GM12875 (cell line): ENCODE data around the gene SOCS3.

Experiments used
- H3K4me3 ChIP-seq: one replicate; pipeline ENCODE4 v1.5.1; 2011; ENCODE audit warnings: low read depth, low read length, control low read depth
- TF ChIP-seq, protein P1 (sequence below): IDR thresholded peaks from 2 replicates; pipeline ENCODE4 v1.5.1; 2011; ENCODE audit warnings: low read depth, mild to moderate bottlenecking, control low read depth, inconsistent platforms, low read length, moderate library complexity, borderline replicate concordance; ENCODE audit not compliant: insufficient read depth

The SOCS3 gene

DNA sequence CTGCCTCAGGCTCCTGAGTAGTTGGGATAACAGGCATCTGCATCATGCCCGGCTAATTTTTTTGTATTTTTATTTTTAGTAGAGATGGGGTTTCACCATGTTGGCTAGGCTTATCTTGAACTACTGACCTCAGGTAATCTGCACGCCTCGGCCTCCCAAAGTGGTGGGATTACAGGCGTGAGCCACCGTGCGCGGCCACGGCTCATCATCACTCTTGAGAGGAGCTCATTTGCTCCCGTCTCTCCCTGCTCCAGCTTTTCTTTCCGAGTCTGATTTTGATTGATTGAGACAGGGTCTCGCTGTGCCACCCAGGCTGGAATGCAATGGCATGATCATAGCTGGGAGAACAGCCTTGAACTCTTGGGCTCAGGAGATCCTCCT lies 31.2 kb upstream of the SOCS3 start:
- TF ChIP-seq, protein P1, sequence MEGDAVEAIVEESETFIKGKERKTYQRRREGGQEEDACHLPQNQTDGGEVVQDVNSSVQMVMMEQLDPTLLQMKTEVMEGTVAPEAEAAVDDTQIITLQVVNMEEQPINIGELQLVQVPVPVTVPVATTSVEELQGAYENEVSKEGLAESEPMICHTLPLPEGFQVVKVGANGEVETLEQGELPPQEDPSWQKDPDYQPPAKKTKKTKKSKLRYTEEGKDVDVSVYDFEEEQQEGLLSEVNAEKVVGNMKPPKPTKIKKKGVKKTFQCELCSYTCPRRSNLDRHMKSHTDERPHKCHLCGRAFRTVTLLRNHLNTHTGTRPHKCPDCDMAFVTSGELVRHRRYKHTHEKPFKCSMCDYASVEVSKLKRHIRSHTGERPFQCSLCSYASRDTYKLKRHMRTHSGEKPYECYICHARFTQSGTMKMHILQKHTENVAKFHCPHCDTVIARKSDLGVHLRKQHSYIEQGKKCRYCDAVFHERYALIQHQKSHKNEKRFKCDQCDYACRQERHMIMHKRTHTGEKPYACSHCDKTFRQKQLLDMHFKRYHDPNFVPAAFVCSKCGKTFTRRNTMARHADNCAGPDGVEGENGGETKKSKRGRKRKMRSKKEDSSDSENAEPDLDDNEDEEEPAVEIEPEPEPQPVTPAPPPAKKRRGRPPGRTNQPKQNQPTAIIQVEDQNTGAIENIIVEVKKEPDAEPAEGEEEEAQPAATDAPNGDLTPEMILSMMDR, result no peak

DNA sequence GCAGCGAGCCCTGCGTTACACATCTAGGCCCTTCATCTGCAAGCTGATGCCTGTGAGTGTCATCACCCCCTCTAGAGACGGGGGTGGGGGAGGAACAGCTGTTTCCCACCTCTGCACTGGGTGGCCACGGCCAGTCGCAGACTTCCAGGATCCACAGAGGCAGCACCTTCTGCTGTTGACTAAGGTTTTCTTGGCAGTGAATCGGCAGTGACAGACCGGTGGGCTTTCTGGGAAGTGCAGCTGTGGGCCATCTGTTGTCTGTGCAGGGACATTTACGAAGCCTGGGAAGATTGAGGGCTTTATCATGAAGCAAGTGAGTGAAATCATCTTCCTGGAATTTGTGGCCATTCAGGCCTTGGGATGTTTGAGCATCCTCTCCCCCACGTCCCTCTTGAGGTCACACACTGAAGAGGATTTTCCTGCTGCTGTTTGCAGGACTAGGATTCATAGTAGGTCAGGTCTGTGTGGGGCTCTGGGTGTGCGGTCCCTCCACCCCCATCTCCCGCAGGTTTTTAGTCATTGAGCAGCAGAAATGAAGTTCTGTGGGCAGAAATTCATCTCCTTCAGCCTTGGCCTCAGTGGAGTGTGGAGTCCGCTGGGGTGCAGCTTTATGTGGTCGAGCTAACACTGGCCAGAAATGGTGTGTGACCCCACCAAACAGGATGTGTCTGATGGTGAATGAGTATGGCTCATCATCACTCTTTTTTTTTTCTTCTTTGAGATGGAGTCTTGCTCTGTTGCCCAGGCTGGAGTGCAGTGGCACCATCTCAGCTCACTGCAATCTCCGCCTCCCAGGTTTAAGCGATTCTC lies 30.6 kb upstream of the SOCS3 start:
- no peak overlapping the region for H3K4me3 ChIP-seq

More for the DNA sequence above, 31.2 kb upstream of the SOCS3 start:
- no peak overlapping the region for H3K4me3 ChIP-seq

DNA sequence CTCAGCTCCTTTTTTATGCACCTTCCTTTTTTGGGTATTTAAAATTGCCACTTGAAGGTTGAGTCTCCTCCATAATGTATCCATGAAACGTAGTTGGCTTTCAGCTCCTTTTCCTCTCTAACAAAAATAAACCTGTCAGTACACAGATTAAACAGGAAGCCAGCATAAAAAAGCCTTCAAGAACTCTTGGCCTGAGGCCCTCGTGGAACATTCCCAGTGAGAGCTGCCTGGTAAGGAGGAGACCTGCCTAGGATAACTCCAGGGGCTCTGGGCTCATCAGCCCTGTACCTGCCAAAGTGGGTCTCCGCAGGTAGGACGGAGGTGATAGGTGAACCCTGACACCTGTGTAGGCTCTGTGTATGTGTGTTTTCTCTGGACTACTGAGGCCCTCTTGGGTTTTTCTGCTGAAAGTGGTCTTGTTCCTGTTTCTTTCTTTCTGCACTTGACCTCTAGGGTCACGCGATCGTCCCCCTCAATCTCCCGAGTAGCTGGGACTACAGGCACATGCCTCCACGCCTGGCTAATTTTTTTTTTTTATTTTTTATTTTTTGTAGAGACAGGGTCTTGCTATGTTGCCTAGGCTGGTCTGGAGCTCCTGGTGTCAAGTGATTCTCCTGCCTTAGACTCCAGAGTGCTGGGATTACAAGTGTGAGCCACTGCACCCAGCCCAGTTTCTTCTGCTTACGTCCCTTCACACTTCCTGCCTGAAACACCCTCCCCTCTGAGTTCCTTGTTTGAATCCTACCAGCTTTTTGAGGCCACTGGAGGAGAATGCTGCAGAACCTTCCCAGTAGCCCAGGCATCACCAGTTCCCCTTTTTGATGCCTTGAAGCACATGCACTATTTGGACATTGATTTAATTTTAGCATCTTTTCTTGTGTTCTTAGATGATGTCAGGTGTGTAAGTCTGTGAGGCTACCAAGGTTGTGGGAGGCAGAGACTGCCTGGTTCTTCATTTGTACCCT lies 28.4 kb upstream of the SOCS3 start:
- peak overlapping the region; percentile 12 for H3K4me3 ChIP-seq
- TF ChIP-seq, protein P1, result no peak

More for the DNA sequence above, 30.6 kb upstream of the SOCS3 start:
- TF ChIP-seq, protein P1, result no peak

DNA sequence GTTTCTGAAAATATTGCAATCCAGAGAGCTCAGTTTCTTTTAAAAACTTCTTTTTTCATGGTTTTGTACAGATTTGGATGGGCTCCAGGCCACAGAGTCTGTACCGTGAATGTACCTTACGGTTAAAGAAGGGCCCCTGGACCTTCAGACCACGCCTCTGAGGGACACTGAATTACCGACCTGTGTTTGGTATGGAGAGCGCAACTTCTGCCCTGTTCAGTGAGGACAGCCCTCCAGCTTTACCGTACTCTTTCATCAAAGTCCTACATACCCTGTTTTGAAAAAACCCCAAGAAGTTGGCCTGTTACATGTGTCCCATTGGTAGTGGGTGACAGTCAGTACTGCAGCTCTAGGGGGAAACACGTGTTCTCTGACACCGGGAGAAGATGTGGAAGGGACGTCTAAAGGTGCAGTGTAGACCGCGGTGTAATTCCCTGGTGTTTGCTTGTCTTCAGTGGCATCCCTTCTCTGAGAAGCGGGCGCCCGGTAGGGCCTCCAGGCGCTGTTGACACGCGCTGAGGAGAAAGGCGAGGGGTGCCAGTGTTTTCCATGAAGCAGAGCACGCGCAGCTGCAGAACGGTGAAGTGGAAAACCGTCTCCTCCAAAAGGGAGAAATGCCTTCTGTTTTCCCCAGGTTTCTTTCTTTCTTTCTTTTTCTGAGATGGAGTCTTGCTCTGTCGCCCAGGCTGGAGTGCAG lies 24.8 kb upstream of the SOCS3 start:
- TF ChIP-seq, protein P1, result no peak

DNA sequence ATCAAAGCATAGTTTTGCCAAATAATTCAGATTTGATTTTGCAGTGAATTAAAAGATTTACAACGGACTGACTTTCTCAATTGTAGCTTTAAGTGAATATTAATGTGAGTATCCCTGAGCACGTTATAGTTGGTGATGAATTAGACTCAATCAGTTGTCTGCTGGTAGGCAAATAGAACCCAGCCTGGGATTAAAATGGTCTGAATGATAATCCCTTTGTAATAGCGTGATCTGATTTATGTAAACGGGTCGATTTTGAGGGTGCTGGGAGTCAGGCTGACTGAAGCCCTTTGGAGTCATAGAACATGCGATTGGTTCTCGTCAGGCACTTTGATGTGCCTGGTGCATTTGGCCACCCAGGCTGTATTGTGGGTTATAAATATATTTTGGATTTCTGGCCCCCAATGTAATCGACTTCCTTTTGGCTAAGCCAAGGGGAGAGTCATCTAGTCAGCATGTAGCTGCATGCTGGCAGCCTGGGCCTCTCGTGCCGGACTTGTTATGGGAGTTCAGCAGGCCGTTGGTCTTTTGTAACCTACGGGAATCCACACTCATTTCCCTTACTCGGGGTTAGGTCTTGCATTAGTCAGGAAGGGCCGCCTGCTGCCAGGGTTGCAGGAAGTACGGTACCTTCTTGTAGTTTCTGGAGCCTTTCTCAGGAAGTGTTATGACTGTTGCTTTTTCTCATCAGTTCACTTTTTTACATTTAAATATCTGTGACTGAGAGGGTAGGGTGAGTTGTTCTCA lies 24.0 kb upstream of the SOCS3 start:
- no peak overlapping the region for H3K4me3 ChIP-seq
- TF ChIP-seq, protein P1, result no peak

More for the DNA sequence above, 24.8 kb upstream of the SOCS3 start:
- no peak overlapping the region for H3K4me3 ChIP-seq

DNA sequence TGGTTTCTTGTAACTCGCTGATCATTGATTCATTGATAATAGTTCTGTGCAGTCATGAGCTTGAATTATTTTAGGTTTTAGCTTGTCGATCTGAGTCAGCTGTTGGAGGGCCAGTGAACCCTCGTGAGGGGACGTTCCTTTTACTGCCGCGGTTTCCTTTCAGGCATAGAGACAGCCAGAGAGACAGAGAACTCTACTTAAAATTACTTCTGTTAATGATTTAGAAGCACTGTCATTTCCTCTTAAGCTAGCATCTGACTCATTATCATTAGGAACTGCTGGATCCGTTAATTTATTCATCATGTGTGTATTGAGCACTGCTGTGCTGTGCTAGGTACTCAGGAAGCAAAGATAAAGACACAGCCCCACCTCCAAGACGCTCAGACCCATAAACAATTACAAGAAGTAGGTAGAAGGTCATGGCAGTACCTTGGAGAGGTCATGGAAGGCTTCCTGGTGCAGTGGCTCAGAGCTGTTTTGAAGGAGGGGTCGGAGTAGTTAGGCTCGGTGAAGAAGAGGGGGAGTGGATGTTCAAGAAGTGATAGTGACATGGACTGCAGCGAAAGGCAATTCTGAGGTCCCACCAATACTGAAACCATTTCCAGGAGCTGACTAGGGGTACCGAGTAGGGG lies 21.8 kb upstream of the SOCS3 start:
- TF ChIP-seq, protein P1, result no peak
- H3K4me3 ChIP-seq, result peak overlapping the region; percentile 5
